HG03135 (cell line): ENCODE results near the gene KIF23.
"Not testable (repeated sequence)": the region's sequence is repeated elsewhere in the genome, so short reads cannot be mapped to it uniquely, and the experiment has no call there.

Experiments used
- ATAC-seq: cut with Tn5 transposase; IDR thresholded peaks from one replicate; pipeline ENCODE4 v1.9.1; 2021; ENCODE audit warnings: mild to moderate bottlenecking, moderate library complexity; ENCODE audit not compliant: unreplicated experiment

Gene KIF23

GRCh38 chr15:69434238-69434637 lies 20.1 kb downstream of the KIF23 start:
- no peak for ATAC-seq

GRCh38 chr15:69434679-69435078 lies 20.5 kb downstream of the KIF23 start:
- no peak for ATAC-seq

GRCh38 chr15:69435985-69436384 lies 21.8 kb downstream of the KIF23 start:
- ATAC-seq = no peak

- ATAC-seq = no peak
These were observed 22.8 kb downstream of the KIF23 start for GRCh38 chr15:69436951-69437350.

GRCh38 chr15:69439623-69440022 lies 25.5 kb downstream of the KIF23 start:
- ATAC-seq = no peak

DNA sequence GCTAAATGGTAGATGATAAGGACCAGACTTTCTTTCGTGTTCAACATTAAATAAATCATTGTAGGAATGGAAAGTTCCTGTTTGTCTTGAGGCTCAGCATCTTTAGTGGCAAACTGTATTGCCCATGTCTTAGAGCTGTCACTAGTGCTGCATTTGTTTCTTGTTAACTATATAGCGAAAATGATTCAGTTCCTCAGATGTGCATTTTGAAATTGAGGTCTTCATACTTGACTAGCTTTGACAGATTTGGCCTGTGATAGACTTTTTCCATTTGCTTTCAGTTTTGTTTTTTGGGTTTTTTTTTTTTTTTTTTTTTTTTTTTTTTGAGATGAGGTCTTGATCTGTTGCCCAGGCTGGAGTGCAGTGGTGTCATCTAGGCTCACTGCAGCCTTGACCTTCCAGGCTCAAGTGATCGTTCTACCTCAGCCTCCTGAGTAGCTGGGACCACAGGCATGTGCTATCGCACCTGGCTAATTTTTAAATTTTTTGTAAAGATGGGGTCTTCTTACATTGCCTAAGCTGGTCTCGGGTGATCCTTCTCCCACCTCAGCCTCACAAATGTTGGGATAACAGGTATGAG lies 29.0 kb downstream of the KIF23 start:
- ATAC-seq = no peak

- no peak for ATAC-seq
These were observed 30.5 kb downstream of the KIF23 start for GRCh38 chr15:69444686-69445085.

GRCh38 chr15:69446953-69447352 lies 32.8 kb downstream of the KIF23 start:
- ATAC-seq = no peak

- not testable (repeated sequence) for ATAC-seq
These were observed 36.1 kb downstream of the KIF23 start for GRCh38 chr15:69450221-69450620.

- ATAC-seq = no peak
These were observed 37.0 kb downstream of the KIF23 start for GRCh38 chr15:69450968-69451695.

- peak; percentile 31 for ATAC-seq
These were observed 38.0 kb downstream of the KIF23 start for GRCh38 chr15:69451951-69452691.

DNA sequence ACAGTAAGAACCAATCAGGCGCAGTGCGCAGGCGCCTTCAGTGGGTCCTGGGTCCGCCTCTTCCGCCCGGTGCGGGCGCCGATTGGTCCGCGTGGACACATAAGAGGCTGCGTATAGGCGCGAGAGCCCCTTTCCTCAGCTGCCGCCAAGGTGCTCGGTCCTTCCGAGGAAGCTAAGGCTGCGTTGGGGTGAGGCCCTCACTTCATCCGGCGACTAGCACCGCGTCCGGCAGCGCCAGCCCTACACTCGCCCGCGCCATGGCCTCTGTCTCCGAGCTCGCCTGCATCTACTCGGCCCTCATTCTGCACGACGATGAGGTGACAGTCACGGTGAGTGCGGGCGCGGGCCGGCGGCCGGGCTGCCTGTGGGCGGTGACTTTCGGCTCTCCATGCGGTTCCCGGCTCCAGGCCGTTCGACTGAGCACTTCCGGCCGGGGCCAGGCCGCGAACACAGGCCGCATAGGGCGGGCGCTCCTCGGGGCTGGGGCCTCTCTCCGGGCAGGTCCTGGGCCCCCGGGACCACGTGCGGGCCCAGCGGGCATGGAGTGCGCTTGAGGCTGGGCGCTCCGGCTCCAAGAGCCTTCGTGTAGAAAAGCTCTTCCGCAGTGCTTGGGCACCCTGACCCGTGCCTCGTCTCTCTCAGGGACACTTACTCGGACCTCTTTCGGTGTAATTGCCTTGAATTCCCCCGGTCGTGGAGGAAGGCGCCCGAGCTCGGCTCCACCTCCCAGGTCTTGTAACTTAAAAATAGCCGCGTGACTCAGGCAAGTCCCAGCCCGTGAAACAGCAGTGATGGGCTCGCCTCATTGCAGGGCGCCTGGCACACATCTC lies 38.8 kb downstream of the KIF23 start, which contains the start of gene RPLP1:
Gene RPLP1 (plus strand): TSS at position 127 of the 830 bp plus-strand sequence. CDS start 131 bp downstream, at position 258.
- ATAC-seq = peak; percentile 60

- ATAC-seq = no peak
These were observed 40.8 kb downstream of the KIF23 start for GRCh38 chr15:69454953-69455352.

DNA sequence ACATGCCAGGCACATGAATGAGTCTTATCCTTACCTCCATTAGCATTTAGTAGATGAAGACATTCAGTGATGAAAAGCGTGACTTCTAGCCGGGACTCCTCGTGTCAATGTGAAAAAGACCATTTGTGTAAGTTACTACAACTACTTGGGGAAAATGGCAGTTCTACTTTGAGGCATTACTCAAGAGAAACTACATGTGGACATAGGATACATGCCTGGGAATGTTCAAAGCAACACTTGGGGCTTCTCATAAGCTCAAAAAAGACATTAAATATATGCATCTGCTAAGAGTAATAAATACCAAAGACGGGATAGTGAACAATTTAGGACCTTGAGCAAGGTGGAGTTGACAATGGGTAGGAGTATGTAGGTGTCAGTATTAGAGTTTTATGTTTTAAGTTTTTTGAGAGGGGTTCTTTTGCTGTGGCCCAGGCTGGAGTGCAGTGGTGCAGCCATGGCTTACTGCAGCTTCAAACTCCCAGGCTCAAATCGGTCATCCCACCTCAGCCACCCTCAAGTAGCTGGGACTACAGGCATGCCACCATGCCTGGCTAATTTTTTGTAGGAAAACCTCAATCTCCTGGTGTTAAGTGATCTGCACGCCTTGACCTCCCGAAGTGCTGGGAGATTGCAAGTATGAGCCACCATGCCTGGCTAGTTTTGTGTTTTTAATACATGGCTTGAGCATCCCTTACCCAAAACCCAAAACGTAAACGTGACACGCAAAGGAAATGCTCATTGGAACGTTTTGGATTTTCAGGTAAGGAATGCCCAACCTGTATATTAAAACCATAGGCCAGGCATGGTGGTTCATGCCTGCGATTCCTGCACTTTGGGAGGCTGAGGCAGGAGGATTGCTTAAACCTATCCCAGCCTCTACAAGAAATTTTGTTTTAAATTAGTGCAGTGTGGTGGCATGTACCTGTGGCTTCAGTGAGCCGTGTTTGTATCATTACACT lies 42.3 kb downstream of the KIF23 start:
- no peak for ATAC-seq

DNA sequence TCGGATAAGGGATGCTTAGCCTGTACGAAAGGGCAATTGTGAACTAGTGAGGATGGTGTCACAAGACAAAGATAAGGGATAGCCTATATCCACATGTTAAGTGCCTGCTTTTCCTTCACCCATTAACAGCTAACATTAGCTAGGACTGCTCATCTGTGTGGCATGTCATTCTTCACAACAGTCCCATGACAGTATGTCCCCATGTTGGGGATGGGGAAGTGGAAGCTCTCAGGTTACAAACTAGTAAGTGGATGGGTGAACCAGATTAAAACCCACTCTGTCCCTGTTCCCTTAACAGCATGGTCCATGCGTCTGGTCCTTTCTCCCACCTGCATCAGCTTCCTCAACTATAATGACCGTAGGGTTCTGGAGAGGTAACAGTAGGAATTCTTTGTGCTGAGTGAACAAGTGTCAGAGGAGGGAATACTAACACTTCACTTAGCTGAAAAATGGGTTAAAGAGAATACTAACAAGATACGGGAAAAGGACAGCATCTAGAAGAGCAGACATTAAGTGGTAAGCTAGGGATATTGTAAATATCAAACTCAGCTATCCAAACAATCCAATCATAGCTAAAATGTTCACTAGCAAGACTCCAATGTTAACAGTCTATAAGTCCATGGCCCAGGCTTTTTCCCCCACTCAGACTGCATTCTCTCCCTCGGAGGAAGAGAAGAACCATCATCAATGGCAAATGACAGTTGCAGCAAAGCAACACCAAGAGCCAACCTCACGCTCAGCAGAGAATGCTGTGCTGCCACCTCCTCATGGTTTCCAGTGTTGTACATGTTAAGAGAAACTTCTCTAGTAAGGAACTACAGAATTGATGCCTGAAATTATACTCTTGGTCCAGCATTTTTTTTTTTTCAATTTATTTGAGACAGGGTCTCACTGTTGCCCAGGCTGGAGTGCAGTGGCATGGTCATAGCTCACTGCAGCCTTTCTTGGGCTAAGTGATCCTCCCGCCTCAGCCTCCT lies 43.4 kb downstream of the KIF23 start:
- ATAC-seq = no peak

GRCh38 chr15:69459066-69459465 lies 44.9 kb downstream of the KIF23 start:
- no peak for ATAC-seq

GRCh38 chr15:69460481-69460880 lies 46.3 kb downstream of the KIF23 start:
- no peak for ATAC-seq

- peak; percentile 12 for ATAC-seq
These were observed 47.9 kb downstream of the KIF23 start for GRCh38 chr15:69462030-69462492.
